ENCODE data around the gene ACADS. TPM values are rescaled to one million over a fixed set of nuclear protein-coding genes. Genes with fewer than 3 reads are reported as not detected.

The ACADS gene
- total and polyA plus RNA-seq, 9 of the 15 experiments (the other 6 are each of a cell fraction or from before 2014, with no cell fraction given) = 0.06 to 20.3 (median 8.8) TPM

DNA sequence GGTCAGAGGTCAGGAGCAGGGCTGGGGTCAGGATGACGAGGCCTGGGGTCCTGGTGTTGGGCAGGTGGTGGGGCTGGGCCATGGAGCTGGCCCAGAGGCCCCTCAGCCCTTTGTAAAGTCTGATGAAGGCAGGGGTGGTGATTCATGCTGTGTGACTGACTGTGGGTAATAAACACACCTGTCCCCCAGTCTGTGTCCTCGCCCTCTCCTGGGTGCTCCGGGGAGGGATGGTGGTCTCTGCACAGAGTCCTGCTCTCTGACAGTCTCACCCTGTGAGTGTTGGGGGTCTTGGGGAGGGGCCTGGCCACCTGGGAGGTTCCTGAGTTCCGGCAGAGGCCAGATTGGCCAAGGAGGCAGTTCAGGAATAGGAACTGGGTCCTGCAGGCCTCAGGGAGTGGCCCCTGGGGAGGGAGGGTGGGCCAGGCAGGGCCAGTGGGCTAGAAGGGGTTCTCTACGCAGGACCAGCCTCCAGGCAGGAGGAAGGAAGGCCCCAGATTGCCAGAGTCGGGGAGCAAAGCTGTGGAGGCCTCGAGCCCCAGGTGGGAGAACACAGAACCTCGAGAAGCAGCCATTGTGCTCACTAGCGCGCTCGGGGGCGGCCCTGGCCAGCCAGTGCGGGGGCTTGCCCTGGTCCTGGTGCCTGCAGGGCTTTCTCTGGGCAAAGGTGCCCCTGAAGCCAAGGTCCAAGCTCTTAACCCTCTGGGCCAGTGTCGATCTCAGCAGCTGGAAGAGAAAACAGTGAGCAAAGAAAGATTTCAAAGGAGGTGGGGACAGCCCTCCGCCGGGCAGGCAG, 14.4 kb downstream of the ACADS start:
- DNase-seq (ENCODE audit: extremely low read depth in 1 of 4, low spot score in 3 of 4) = no peak
- no peaks in the 10 kb centered on the region for H3K79me2 ChIP-seq (ENCODE audit: control insufficient read depth, insufficient read depth, low read length)
- no peak overlapping the region for H3K4me3 ChIP-seq
- no peak for ATAC-seq
- 0 out of 2 replicates have a peak, but pooled peaks cover 5% of the 10 kb centered on the region for H4K20me1 ChIP-seq (replicated peaks; ENCODE audit: control insufficient read depth, insufficient read depth, low read length)
- intact Hi-C loops (cut with micrococcal nuclease) (no loop called here), in situ Hi-C loops (cut with MboI) (no loop called here)
- TF ChIP-seq, protein P1, sequence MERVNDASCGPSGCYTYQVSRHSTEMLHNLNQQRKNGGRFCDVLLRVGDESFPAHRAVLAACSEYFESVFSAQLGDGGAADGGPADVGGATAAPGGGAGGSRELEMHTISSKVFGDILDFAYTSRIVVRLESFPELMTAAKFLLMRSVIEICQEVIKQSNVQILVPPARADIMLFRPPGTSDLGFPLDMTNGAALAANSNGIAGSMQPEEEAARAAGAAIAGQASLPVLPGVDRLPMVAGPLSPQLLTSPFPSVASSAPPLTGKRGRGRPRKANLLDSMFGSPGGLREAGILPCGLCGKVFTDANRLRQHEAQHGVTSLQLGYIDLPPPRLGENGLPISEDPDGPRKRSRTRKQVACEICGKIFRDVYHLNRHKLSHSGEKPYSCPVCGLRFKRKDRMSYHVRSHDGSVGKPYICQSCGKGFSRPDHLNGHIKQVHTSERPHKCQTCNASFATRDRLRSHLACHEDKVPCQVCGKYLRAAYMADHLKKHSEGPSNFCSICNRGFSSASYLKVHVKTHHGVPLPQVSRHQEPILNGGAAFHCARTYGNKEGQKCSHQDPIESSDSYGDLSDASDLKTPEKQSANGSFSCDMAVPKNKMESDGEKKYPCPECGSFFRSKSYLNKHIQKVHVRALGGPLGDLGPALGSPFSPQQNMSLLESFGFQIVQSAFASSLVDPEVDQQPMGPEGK (CRISPR knock-in tag; IDR thresholded peaks at IDR 0.05; ENCODE audit: borderline replicate concordance) = no peak
- TF ChIP-seq, protein P2, sequence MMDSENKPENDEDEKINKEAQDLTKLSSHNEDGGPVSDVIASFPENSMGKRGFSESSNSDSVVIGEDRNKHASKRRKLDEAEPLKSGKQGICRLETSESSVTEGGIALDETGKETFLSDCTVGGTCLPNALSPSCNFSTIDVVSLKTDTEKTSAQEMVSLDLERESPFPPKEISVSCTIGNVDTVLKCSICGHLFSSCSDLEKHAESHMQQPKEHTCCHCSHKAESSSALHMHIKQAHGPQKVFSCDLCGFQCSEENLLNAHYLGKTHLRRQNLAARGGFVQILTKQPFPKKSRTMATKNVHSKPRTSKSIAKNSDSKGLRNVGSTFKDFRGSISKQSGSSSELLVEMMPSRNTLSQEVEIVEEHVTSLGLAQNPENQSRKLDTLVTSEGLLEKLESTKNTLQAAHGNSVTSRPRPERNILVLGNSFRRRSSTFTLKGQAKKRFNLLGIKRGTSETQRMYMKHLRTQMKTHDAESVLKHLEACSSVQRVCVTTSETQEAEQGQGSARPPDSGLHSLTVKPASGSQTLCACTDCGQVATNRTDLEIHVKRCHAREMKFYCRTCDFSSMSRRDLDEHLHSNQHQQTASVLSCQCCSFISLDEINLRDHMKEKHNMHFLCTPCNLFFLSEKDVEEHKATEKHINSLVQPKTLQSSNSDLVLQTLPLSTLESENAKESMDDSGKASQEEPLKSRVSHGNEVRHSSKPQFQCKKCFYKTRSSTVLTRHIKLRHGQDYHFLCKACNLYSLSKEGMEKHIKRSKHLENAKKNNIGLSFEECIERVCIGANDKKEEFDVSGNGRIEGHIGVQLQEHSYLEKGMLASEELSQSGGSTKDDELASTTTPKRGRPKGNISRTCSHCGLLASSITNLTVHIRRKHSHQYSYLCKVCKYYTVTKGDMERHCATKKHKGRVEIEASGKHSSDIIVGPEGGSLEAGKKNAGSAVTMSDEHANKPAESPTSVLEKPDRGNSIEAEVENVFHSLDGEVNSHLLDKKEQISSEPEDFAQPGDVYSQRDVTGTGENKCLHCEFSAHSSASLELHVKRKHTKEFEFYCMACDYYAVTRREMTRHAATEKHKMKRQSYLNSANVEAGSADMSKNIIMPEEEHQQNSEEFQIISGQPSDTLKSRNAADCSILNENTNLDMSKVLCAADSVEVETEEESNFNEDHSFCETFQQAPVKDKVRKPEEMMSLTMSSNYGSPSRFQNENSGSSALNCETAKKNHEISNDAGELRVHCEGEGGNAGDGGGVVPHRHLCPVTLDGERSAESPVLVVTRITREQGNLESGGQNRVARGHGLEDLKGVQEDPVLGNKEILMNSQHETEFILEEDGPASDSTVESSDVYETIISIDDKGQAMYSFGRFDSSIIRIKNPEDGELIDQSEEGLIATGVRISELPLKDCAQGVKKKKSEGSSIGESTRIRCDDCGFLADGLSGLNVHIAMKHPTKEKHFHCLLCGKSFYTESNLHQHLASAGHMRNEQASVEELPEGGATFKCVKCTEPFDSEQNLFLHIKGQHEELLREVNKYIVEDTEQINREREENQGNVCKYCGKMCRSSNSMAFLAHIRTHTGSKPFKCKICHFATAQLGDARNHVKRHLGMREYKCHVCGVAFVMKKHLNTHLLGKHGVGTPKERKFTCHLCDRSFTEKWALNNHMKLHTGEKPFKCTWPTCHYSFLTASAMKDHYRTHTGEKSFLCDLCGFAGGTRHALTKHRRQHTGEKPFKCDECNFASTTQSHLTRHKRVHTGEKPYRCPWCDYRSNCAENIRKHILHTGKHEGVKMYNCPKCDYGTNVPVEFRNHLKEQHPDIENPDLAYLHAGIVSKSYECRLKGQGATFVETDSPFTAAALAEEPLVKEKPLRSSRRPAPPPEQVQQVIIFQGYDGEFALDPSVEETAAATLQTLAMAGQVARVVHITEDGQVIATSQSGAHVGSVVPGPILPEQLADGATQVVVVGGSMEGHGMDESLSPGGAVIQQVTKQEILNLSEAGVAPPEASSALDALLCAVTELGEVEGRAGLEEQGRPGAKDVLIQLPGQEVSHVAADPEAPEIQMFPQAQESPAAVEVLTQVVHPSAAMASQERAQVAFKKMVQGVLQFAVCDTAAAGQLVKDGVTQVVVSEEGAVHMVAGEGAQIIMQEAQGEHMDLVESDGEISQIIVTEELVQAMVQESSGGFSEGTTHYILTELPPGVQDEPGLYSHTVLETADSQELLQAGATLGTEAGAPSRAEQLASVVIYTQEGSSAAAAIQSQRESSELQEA (IDR thresholded peaks at IDR 0.05; ENCODE audit: low read depth) = no peak
- TF ChIP-seq SLC30A9 (CRISPR knock-in tag; IDR thresholded peaks at IDR 0.05) (no peak), SOX6 (IDR thresholded peaks at IDR 0.05) (no peak), CSDE1 (IDR thresholded peaks at IDR 0.05) (no peak)
- TF ChIP-seq, protein P3, sequence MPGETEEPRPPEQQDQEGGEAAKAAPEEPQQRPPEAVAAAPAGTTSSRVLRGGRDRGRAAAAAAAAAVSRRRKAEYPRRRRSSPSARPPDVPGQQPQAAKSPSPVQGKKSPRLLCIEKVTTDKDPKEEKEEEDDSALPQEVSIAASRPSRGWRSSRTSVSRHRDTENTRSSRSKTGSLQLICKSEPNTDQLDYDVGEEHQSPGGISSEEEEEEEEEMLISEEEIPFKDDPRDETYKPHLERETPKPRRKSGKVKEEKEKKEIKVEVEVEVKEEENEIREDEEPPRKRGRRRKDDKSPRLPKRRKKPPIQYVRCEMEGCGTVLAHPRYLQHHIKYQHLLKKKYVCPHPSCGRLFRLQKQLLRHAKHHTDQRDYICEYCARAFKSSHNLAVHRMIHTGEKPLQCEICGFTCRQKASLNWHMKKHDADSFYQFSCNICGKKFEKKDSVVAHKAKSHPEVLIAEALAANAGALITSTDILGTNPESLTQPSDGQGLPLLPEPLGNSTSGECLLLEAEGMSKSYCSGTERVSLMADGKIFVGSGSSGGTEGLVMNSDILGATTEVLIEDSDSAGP (CRISPR knock-in tag; IDR thresholded peaks at IDR 0.05) = no peak
- H3K36me3 ChIP-seq (ENCODE audit: control insufficient read depth, insufficient read depth, low read length) = peaks cover 9% of the 10 kb centered on the region; the same call in 1 of the 3 replicates
- POLR2A ChIA-PET = interaction anchor here (0.7 to 0.9 kb wide), 3 partner anchors 9 to 12 kb away, joined by 3 read pairs; no protein-coding TSS in a partner anchor
- BruUV-seq (replicated peaks) = no TSS peak
- H3K27ac ChIP-seq (ENCODE audit: extremely low read depth, low read depth, low read length) = no peak overlapping the region
- peaks cover 0 to 16% of the 10 kb centered on the region in 2 experiments; a peak in 2 of 5 replicates for H3K4me1 ChIP-seq (replicated peaks in 1 of 2; ENCODE audit: control insufficient read depth in 2 of 2, insufficient read depth in 2 of 2, low read length in 2 of 2)
- no peak overlapping the region for H3K4me2 ChIP-seq (ENCODE audit: insufficient read depth, low read length)
- no peaks in the 10 kb centered on the region for H3K9me3 ChIP-seq (replicated peaks; ENCODE audit: control insufficient read depth, insufficient read depth, low read depth, low read length)
- CTCF ChIA-PET (ENCODE audit: low intra/inter-chr PET ratio) = interaction anchor here (0.6 kb wide), 1 partner anchor 232 kb away, joined by 3 read pairs; no protein-coding TSS in a partner anchor
- no peak overlapping the region for H2AFZ ChIP-seq (ENCODE audit: low read depth, low read length)
- no peaks in the 10 kb centered on the region for H3K27me3 ChIP-seq (ENCODE audit: control insufficient read depth in 2 of 2, insufficient read depth in 2 of 2, low read length in 2 of 2)
- FAIRE-seq = no peak
- H3K9ac ChIP-seq (ENCODE audit: insufficient read depth in 1 of 2, low read depth in 2 of 2, low read length in 2 of 2) = no peak overlapping the region; a peak in 1 of 4 replicates
- WGBS (ENCODE audit: insufficient coverage, low coverage, missing lambda C conversion rate) = 66% methylated on average over 12 of the region's 16 CpGs
- H3K9me1 ChIP-seq (ENCODE audit: control insufficient read depth, insufficient read depth, low read length) = no peaks in the 10 kb centered on the region

All from K562 (cell line).